ENCODE results near the gene FBXW8. TPM values are rescaled to one million over a fixed set of nuclear protein-coding genes. Genes with fewer than 3 reads are reported as not detected.

Gene FBXW8
- total and polyA plus RNA-seq, 2 experiments from 2014 or later: 17.0 to 20.6 TPM

DNA sequence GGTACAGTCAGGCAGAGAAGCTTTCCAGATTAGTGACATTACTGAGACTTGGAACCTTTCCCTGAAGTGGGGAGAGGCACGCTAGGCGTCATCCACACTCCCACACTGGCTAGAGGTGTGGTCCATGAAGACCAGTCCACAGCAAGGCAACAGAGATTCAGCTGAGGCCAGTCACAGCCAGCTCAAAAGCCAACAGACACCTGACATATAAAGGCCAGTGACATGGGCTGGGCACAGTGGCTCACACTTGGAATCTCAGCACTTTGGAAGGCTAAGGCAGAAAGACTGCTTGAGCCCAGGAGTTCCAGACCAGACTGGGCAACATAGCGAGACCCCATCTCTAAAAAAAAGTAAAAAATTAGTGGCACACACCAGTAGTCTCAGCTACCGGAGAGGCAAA lies 40.4 kb upstream of the FBXW8 start:
- DNase-seq (ENCODE audit: low spot score): no peak
- TF ChIP-seq EZH2phosphoT487 (IDR thresholded peaks at IDR 0.05; ENCODE audit: low read depth, severe bottlenecking, unreplicated experiment): no peak
- no peaks in the 10 kb centered on the region for H3K79me2 ChIP-seq
- H3K9me3 ChIP-seq (ENCODE audit: low read depth): no peaks in the 10 kb centered on the region
- no peak overlapping the region for H3K27ac ChIP-seq
- no peak overlapping the region for H2AFZ ChIP-seq
- peaks cover 19% of the 10 kb centered on the region for H3K27me3 ChIP-seq
- H4K20me1 ChIP-seq (ENCODE audit: insufficient read depth, poor library complexity, severe bottlenecking): no peaks in the 10 kb centered on the region
- H3K36me3 ChIP-seq (replicated peaks; ENCODE audit: insufficient read depth, low read depth): no peaks in the 10 kb centered on the region
- H3K4me2 ChIP-seq: no peak overlapping the region
- H3K9me2 ChIP-seq (replicated peaks; ENCODE audit: insufficient read depth): no peaks in the 10 kb centered on the region
- no peak overlapping the region for H3K4me3 ChIP-seq
- no peaks in the 10 kb centered on the region for H3K4me1 ChIP-seq (ENCODE audit: insufficient read depth)
- 89% methylated on average over 4 of the region's 4 CpGs for WGBS (ENCODE audit: low lambda C conversion rate, missing lambda C conversion rate)

DNA sequence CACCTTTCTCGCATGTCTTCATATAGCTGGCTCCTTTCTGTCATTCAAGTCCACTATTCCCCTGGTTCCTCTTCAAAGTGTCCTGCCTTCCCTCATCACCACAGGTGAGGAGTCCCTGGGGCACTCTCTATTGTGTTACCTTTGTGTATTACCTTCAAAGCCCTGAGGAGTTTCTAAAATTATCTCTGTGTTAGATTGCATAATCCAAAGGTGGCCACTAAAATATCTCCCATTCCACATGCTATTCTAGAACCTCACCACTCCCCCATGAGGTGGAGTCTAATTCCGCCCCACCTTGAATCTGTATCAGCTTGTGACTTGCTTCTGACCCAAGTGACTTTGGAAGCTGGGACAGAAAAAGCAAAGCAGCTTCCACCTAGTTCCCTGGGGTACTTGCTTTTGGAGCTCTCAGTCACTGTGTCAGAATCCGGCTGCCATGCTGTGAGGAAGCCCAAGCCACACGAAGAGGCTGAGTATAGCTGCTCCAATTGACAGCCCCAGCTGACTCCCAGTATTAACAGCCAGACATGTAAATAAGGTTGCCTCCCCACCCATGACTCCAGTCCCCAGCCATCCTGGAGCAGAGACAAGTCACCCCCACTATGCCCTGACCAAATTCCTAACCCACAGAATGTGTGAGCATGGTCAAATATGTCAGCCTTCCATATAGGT lies 36.3 kb upstream of the FBXW8 start:
- TF ChIP-seq EZH2phosphoT487 (IDR thresholded peaks at IDR 0.05; ENCODE audit: low read depth, severe bottlenecking, unreplicated experiment) (no peak), EZH2 (IDR thresholded peaks at IDR 0.05; ENCODE audit: borderline replicate concordance) (no peak)
- TF ChIP-seq, protein P1, sequence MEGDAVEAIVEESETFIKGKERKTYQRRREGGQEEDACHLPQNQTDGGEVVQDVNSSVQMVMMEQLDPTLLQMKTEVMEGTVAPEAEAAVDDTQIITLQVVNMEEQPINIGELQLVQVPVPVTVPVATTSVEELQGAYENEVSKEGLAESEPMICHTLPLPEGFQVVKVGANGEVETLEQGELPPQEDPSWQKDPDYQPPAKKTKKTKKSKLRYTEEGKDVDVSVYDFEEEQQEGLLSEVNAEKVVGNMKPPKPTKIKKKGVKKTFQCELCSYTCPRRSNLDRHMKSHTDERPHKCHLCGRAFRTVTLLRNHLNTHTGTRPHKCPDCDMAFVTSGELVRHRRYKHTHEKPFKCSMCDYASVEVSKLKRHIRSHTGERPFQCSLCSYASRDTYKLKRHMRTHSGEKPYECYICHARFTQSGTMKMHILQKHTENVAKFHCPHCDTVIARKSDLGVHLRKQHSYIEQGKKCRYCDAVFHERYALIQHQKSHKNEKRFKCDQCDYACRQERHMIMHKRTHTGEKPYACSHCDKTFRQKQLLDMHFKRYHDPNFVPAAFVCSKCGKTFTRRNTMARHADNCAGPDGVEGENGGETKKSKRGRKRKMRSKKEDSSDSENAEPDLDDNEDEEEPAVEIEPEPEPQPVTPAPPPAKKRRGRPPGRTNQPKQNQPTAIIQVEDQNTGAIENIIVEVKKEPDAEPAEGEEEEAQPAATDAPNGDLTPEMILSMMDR (IDR thresholded peaks at IDR 0.05; ENCODE audit: poor library complexity): no peak
- Histone ChIP-seq H4K20me1 (ENCODE audit: insufficient read depth, poor library complexity, severe bottlenecking) (no peaks in the 10 kb centered on the region), H3K4me1 (ENCODE audit: insufficient read depth) (peaks cover 11% of the 10 kb centered on the region), H2AFZ (no peak overlapping the region), H3K27me3 (peaks cover 59% of the 10 kb centered on the region), H3K9me3 (ENCODE audit: low read depth) (no peaks in the 10 kb centered on the region), H3K4me2 (no peak overlapping the region), H3K27ac (no peak overlapping the region), H3K9me2 (replicated peaks; ENCODE audit: insufficient read depth) (no peaks in the 10 kb centered on the region), H3K4me3 (no peak overlapping the region), H3K36me3 (replicated peaks; ENCODE audit: insufficient read depth, low read depth) (no peaks in the 10 kb centered on the region), H3K79me2 (no peaks in the 10 kb centered on the region)
- WGBS (ENCODE audit: low lambda C conversion rate, missing lambda C conversion rate): 89% methylated on average over 4 of the region's 4 CpGs
- DNase-seq (ENCODE audit: low spot score): no peak

DNA sequence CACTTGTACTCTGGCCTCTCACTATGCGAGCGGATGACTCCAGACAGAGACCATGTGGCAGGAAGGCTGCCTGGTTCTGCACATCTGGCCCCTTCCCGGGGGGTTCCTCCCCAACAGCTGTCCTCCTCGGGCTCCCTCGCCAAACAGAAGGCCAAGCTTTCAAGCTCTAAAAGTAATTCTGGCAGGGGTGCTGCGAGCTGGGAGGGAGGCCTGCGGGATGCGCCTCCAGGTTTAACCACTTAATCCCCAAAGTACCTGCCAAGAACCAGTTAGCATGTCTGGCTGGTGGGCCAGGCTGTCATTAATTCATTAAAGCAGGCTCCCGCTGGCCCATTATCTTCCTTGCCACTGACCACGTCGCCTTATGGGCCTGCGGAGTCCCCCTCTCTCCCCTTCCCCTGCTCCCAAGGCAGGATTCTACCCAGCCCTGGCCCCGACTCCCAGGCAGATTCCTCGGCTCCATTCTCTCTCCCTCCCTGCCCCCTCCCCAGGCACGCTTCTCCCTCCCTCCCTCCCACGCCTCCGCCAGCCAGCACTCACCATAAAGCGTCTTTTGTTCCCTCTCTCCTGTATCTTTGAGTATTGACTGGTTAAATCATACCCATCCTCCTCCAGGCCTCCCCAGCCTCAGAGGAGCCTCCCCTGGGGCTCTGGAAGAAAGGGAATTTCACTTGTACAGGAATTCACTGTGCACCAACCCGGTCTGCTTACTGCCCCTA lies 34.4 kb upstream of the FBXW8 start:
- Histone ChIP-seq H3K9me2 (replicated peaks; ENCODE audit: insufficient read depth) (no peaks in the 10 kb centered on the region), H3K79me2 (no peaks in the 10 kb centered on the region), H3K4me2 (peak overlapping the region; percentile 29), H3K9me3 (ENCODE audit: low read depth) (no peaks in the 10 kb centered on the region), H3K4me1 (ENCODE audit: insufficient read depth) (peaks cover 21% of the 10 kb centered on the region), H2AFZ (no peak overlapping the region), H3K36me3 (replicated peaks; ENCODE audit: insufficient read depth, low read depth) (no peaks in the 10 kb centered on the region), H4K20me1 (ENCODE audit: insufficient read depth, poor library complexity, severe bottlenecking) (no peaks in the 10 kb centered on the region), H3K4me3 (no peak overlapping the region), H3K27me3 (peaks cover 72% of the 10 kb centered on the region), H3K27ac (no peak overlapping the region)
- no peak for DNase-seq (ENCODE audit: low spot score)
- TF ChIP-seq, protein P1 (IDR thresholded peaks at IDR 0.05; ENCODE audit: poor library complexity): no peak
- TF ChIP-seq EZH2 (IDR thresholded peaks at IDR 0.05; ENCODE audit: borderline replicate concordance) (no peak), EZH2phosphoT487 (IDR thresholded peaks at IDR 0.05; ENCODE audit: low read depth, severe bottlenecking, unreplicated experiment) (no peak)
- 9% methylated on average over 11 of the region's 19 CpGs for WGBS (ENCODE audit: low lambda C conversion rate, missing lambda C conversion rate)
